GM21786 (cell line): ENCODE results near the gene ZNF318.
"Not testable (repeated sequence)": the region's sequence is repeated elsewhere in the genome, so short reads cannot be mapped to it uniquely, and the experiment has no call there.

Experiments used
- ATAC-seq: cut with Tn5 transposase; IDR thresholded peaks from one replicate; pipeline ENCODE4 v1.9.1; 2021; ENCODE audit not compliant: unreplicated experiment

ZNF318 gene, protein sequence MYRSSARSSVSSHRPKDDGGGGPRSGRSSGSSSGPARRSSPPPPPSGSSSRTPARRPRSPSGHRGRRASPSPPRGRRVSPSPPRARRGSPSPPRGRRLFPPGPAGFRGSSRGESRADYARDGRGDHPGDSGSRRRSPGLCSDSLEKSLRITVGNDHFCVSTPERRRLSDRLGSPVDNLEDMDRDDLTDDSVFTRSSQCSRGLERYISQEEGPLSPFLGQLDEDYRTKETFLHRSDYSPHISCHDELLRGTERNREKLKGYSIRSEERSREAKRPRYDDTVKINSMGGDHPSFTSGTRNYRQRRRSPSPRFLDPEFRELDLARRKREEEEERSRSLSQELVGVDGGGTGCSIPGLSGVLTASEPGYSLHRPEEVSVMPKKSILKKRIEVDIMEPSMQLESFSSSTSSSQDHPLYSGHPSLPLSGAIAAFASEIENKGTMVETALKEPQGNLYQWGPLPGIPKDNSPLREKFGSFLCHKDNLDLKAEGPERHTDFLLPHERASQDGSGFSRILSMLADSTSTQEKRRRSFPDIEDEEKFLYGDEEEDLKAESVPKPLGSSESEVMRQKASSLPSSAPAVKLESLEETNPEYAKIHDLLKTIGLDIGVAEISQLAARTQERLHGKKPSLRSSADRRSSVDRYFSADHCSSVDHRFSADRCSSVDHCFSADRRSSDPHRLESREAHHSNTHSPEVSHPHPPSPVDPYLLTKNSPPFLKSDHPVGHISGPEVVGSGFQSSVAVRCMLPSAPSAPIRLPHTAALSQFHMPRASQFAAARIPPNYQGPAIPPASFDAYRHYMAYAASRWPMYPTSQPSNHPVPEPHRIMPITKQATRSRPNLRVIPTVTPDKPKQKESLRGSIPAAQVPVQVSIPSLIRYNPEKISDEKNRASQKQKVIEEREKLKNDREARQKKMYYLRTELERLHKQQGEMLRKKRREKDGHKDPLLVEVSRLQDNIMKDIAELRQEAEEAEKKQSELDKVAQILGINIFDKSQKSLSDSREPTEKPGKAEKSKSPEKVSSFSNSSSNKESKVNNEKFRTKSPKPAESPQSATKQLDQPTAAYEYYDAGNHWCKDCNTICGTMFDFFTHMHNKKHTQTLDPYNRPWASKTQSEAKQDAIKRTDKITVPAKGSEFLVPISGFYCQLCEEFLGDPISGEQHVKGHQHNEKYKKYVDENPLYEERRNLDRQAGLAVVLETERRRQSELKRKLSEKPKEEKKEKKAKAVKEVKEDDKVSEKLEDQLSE (N-terminal part only)

DNA sequence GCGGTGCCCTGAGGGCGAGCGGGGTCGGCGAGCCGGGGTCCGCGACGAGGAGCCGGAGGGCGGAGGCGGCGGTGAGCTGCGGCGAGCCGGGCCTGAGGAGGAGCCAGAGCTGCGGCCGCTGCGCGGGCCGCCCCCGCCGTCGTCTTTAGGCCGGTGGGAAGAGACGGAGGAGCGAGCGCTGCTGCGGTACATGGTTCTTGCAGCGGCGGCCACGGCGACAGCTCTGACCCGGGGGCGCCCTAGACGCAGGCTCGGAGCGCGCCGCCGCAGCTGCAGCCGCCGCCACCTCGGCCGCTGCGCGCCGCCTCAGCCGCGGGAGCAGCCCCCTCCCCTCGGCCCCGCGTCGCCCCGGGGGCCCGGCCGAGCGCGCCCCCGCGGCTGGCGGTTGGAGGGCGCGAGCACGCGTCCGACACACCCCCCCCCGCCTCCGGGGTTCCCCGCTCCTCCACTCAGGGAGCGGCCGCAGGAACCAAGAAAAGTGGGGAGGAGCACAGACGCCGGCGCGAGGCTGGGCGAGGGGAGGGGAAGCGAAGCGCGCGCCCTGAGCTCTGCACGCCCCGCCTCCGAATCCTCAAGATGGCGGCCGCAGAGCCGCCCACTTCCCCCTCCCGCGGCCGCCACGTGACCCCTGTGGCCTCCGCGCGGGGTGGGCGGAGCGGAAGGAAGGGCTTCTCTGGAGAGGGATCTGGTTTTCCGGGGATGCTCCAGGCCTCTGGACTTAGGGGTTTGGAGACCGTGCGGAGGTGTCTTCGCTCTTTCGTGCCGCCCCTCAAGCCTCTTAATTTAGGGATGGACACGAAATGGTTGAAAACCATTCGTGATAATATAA, at the start of gene ZNF318:
ZNF318 (minus strand) TSS at position 474 of the 829 bp plus-strand sequence; CDS start at position 192, 282 bp downstream.
- ATAC-seq: peak; percentile 84

DNA sequence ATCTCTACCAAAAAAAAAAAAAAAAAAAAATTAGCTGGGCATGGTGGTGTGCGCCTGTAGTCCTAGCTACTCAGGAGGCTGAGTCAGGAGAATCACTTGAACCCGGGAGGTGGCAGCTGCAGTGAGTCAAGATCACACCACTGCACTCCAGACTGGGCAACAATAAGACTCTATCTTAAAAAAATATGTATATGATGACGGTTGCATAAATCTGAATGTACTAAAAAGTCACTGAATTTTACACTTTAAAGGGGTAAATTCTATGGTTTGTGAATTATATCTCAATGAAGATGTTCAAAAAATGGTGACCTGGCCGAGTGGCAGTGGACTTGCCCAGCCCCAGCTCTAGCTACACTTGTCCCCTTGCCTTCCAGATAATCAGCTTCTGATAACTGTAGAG, 47.5 kb upstream of the ZNF318 start:
- ATAC-seq: no peak

DNA sequence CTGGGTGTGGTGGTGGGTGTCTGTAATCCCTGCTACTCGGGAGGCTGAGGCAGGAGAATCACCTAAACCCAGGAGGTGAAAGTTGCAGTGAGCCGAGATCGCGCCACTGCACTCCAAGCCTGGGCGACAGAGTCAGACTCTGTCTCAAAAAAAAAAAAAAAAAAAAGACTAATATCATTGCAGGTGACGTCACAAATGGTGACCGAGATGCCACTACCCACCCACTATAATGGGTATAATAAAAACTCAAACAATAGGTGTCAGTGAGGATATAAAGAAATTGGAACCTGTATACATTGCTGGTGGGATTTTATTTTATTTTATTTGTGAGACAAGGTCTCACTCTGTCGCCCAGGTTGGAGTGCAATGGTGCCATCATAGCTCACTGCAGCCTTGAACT, 45.8 kb upstream of the ZNF318 start:
- ATAC-seq: not testable (repeated sequence)

DNA sequence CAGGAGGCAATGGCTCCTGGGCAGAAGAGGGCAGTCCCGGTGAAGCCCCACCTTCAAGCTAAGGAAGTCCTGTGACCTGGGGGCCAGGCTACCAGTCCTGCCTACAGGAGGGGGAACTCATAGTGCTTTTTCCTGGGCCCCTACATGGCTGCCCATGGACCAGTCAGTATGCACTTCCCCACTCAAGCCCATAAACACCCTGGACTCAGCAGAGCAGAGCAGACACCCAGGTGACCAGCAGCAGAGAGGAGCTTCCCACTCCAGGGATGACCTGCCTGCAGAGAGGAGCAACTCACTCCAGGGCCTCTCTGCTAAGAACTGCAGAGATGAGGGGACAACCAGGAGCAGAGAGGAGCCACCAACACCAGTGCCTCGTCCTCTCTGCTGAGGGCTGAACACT, 43.6 kb upstream of the ZNF318 start:
- no peak for ATAC-seq

DNA sequence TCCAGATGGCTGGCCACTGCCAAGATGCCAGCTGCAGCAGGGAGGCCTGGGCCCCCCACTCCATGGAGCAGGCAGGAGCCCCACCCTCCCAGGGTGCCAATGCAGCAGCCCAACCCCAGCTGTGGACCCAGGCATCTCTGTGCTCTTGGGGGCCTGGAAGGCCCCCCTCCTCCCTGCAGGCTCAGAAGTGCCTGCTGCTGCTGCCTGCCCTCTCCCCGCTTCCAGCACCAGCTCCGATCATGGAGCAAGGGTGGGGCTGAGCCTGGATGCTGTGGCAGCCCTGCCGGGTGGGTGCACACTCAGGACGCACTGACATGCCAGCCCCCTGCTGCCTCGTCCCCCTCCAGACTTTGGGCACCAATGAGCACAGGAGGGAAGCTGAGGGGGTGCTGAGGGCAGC, 43.1 kb upstream of the ZNF318 start:
- ATAC-seq: no peak

DNA sequence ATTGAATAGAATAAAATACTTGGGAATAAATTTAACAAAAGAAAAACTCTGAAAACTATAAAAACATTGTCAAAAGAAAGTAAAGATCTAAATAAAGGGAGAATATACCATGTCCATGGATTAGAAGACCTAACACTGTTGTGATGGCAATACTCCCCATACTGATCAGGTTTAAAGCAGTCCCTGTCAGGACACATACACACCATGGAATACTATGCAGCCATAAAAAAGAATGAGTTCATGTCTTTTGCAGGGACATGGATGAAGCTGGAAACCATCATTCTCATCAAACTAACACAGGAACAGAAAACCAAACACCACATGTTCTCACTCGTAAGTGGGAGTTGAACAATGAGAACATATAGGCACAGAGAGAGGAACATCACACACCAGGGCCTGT, 41.3 kb upstream of the ZNF318 start:
- ATAC-seq: not testable (repeated sequence)

DNA sequence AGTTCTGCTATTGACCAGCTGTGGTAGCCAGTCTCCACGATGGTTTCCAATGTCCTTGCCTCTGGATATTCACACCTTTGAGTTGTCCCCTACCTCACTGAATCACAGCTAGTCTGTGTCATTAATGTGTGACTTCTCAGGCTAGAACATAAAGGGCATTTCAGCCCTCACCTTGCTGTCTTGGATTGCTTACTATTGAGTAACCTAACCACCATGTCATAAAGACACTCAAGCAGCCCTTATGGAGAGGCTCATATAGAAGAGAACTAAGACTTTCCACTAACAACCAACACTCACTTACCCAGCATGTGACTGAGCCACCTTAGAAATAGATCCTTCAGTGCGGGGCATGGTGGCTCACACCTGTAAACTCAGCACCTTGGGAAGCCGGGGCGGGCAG, 38.8 kb upstream of the ZNF318 start:
- no peak for ATAC-seq

DNA sequence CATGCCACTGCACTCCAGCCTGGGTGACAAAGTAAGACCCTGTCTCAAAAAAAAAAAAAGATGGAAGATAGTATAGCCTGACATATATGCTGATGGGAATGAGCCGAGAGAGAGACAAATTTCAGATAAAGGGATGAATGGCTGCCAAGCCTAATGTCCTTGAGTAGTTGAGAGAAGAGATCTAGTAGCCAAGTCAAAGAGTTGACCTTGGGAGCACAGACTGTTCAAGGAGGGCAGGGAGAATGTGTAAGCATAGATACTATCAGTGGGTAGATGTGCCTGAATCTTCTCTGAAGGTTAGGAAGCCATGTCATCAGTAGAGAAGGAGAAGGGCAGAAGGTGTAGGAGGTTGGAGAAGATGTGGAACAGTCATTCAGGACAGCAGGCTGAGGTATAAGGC, 37.8 kb upstream of the ZNF318 start:
- no peak for ATAC-seq

DNA sequence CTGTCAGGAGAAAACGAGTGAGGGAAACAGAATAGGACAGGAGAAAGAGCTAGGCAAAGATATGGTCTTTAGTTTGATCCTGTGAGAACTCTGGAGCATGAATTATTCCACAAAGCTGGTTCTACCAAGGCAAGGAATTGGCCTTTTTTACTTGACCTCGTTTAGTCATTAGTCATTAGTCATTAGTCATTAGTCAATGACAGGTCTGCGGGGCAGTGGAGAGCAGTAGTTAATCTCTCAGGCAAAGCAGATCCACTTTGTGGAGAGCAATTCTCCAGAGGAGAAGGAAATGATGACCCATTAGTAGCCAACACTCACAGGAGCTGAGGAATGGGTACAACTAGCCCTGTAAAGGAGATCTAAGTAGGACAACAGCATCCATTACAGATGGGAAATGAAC, 35.9 kb upstream of the ZNF318 start:
- ATAC-seq: no peak

DNA sequence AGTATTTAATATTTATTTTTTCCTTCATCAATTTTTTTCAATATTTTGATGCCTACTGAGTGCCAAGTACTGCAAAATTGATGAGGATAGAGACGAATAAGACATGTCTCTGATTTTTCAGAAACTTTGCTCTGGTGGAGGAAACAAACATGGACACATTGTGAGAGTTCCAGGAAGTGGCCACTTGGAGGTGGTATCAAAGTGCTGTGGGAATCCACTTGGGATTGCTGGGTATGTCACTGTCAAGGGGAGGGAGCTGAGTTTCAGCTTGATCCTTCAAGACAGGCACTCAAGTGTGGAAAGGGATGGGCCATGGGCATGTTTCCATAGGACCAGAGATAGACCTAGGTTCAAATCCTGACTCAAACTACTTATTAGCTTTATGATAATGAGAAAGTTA, 33.4 kb upstream of the ZNF318 start:
- ATAC-seq: no peak

DNA sequence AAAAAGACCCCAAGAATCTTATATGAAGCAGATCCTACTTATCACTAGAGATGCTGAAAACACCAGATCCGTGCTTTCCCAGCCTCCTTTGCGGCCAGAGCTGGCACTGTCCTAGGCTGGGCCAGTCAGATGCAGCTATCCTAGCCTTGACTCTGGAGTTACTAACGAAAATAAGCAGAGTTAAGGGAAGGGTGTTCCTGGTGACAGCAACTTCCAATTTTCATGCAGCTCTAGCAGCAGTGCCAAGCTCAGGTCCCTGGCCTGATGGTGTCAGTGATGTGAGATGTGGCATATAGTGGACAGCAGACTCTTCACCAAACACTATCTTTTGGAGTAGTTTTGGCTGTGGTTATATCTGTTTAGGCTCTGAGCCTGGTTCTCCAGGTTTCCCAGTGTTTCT, 32.3 kb upstream of the ZNF318 start:
- no peak for ATAC-seq

DNA sequence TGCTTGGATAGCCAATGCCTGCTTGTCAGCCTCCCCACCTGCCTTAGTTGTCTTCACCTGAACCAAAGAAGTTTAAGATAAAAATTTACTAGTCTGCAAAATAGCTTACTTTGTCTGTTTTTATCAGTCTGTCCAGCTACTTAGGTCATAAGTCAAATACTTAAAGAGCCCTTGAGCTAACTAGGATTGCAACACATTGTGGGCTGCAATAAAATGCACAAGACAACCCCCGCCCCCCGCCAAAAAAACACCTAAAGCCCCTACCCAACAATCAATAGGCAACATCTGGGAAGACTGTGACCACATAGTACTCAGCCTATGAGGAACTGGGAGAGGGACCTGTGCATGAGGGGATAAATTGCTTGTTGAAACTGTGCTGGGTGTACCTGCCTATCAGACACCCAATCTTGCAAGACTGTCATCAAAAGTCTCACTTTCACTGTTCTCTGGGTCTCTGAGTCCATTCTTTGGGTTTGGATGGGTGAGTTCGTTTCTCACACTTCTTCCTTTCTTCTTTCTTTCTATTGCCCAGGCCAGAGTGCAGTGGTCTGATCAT, 30.6 kb upstream of the ZNF318 start:
- no peak for ATAC-seq

DNA sequence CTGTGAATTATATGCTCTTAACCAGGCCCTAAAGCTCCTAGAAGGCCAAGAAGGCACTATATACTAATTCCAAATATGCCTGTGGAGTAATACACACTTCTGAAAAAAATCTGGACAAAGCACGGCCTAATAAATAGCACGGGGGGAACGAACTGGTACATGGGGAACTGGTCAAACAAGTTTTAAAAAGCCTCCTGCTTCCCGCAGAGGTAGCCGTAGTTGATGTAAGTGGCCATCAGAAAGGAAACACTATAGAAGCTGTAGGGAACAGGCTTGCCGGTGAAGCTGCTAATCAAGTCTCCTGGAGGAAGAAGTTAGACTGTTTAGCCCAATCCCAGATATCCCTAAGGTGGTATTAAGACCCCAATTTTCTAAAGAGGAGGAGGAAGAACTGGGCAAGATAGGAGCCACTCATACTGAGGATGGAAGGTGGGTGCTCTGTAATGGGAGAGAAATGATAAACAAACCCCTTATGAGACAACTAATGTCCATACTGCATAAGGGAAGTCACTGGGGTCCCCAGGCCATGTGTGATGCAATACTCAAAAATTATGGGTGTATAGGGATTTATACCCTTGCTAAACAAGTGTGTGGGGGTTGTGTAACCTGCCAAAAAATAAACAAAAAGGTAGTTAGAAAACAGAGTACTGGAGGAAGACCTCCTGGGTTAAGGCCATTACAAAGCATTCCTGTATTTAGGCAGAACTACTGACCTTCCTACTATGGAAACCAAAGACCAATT, 27.1 kb upstream of the ZNF318 start:
- ATAC-seq: no peak

DNA sequence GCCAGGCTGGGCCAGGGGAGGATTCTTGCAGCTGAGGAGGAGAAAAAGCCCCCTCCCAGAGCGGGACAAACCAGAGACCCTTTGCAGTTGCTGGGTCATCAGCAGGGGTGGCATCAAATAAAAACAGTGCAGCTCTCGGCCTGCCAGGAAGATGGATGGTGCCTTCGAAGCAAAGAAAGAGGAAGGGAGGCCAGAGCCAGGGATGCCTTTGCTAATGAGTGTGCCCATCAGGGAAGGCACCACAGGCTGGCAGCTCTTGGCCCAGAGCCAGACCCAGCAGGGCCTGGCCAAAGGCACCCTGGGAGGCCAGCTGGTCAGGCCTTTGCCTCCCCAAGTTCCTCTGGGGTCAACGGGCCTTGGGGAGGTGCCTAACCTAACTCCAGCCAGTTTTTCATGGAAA, 26.3 kb upstream of the ZNF318 start:
- no peak for ATAC-seq

DNA sequence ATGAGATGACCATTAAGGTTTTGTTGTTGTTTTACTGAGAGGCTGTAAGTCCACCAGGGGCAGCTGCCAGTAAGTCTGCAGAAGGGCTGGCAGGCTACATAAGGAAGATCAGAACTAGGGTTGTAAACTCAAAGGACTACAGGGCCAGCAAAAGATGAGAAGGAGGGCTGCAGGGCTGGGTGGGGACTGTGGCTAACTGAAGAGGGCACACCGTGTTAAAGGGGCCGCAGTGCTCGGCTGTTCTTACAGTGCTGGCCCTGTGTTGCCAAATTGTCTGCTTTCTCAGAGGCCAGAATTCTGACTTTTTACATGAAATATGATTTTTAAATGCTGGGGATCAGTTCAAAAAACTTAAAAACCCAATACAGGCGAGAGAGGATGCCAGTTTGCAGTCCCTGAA, 25.5 kb upstream of the ZNF318 start:
- ATAC-seq: no peak

DNA sequence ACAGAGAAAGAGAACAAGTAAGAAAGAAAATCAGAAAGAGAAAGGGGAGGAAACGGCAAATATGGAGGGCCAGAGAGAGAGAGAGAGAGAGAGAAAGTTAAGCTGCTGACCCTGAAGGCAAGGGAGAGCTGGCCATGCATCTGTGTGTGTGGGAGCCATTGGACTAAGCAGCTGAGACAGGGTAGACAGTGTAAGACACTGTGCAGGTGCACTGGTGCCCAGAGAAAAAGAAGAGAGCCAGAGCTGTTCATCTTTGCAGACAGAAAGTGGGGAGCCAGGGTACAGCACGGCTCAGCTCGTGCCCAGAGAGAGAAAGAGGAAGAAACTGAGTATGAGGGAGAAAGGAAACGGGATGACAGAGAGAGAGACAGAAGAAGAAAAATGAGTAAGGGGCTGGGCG, 24.2 kb upstream of the ZNF318 start:
- no peak for ATAC-seq

DNA sequence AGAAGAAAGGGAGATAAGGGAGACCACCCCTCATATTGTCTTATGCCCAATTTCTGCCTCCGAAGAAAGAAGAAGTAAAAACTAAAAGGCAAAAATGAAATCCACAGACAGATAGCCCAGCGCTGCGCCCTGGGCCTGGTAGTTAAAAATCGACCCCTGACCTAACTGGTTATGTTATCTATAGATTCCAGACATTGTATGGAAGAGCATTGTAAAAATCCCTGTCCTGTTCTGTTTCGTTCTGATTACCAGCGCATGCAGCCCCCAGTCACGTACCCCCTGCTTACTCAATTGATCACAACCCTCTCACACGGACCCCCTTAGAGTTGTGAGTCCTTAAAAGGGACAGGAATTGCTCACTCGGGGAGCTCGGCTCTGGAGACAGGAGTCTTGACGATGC, 23.7 kb upstream of the ZNF318 start:
- ATAC-seq: not testable (repeated sequence)

DNA sequence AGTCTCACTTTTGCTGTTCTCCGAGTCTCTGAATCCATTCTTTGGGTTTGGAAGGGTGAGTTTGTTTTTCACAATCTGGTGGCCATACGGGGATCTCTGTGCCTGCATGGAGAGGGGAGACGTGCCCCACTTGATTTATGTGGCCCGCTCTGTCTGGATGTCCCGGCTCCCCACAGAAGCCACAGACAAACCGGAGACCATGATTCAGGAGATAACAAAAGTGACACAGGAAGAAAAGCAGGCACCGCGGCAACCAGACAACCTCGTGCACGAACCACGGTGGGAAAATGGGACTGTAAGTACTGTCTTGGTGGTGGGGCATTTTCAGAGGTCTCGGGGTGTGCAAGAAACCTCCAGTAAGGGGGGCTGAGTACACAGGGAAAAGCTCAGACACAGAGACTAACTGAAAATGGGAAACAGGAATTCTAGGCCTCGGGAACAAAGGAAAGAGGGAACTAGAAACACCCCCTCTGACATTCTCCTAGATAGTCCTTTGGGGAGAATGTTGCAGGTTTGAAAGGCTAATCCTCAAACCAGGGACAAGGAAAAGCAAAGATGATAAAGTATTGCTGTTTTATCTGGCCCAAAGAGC, 22.1 kb upstream of the ZNF318 start:
- no peak for ATAC-seq
